ENCODE data around the gene KLF13.
A peak's percentile ranks its signal among the peaks of the same experiment; 100 is the strongest.

The KLF13 gene

DNA sequence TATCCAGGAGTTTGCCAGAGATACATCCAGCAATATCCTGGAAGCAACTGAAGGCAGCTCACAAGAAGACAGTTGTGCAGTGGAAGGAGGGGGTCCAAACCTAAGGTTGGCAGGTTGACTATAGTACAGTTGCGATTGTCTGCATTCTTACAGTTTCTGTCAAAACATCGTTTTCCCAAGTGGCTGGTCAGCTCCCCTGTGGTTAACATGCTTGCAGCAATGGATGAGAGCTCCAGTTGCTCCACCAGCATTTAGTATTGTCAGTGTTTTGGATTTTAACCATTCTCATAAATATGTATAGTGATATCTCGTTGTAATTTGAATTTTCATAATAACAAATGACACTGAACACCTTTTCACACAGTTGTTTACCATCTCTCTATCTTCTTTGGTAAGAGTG, 31.5 kb downstream of the KLF13 start:
- H3K9me3 ChIP-seq (ENCODE audit: control insufficient read depth, insufficient read depth, low read length), result no peaks in the 10 kb centered on the region
- TF ChIP-seq EZH2phosphoT487 (IDR thresholded peaks at IDR 0.05; ENCODE audit: borderline replicate concordance, low read length), result no peak
- TF ChIP-seq, protein P1, sequence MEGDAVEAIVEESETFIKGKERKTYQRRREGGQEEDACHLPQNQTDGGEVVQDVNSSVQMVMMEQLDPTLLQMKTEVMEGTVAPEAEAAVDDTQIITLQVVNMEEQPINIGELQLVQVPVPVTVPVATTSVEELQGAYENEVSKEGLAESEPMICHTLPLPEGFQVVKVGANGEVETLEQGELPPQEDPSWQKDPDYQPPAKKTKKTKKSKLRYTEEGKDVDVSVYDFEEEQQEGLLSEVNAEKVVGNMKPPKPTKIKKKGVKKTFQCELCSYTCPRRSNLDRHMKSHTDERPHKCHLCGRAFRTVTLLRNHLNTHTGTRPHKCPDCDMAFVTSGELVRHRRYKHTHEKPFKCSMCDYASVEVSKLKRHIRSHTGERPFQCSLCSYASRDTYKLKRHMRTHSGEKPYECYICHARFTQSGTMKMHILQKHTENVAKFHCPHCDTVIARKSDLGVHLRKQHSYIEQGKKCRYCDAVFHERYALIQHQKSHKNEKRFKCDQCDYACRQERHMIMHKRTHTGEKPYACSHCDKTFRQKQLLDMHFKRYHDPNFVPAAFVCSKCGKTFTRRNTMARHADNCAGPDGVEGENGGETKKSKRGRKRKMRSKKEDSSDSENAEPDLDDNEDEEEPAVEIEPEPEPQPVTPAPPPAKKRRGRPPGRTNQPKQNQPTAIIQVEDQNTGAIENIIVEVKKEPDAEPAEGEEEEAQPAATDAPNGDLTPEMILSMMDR (IDR thresholded peaks at IDR 0.05; ENCODE audit: low read depth, low read length, poor library complexity, severe bottlenecking), result no peak
- peak overlapping the region; percentile 68 for H3K4me3 ChIP-seq (ENCODE audit: low read length)
- H3K27me3 ChIP-seq (ENCODE audit: control insufficient read depth, low read length), result no peaks in the 10 kb centered on the region
- H3K9me2 ChIP-seq (replicated peaks; ENCODE audit: control insufficient read depth, low read length), result no peaks in the 10 kb centered on the region
- H3K79me2 ChIP-seq (ENCODE audit: control insufficient read depth, low read length), result peaks cover 95% of the 10 kb centered on the region
- peaks cover 58% of the 10 kb centered on the region for H3K36me3 ChIP-seq (ENCODE audit: control insufficient read depth, low read length)
- peak overlapping the region; percentile 99 for H3K27ac ChIP-seq (ENCODE audit: low read depth, low read length)
- H3K4me1 ChIP-seq (ENCODE audit: control insufficient read depth, low read length), result peaks cover 99% of the 10 kb centered on the region
- H3F3A ChIP-seq (ENCODE audit: control insufficient read depth, insufficient read depth), result peaks cover 49% of the 10 kb centered on the region
- H4K20me1 ChIP-seq (ENCODE audit: control insufficient read depth, insufficient read depth, low read depth, low read length), result no peaks in the 10 kb centered on the region
- peak overlapping the region; percentile 97 for H3K4me2 ChIP-seq (ENCODE audit: low read length)

DNA sequence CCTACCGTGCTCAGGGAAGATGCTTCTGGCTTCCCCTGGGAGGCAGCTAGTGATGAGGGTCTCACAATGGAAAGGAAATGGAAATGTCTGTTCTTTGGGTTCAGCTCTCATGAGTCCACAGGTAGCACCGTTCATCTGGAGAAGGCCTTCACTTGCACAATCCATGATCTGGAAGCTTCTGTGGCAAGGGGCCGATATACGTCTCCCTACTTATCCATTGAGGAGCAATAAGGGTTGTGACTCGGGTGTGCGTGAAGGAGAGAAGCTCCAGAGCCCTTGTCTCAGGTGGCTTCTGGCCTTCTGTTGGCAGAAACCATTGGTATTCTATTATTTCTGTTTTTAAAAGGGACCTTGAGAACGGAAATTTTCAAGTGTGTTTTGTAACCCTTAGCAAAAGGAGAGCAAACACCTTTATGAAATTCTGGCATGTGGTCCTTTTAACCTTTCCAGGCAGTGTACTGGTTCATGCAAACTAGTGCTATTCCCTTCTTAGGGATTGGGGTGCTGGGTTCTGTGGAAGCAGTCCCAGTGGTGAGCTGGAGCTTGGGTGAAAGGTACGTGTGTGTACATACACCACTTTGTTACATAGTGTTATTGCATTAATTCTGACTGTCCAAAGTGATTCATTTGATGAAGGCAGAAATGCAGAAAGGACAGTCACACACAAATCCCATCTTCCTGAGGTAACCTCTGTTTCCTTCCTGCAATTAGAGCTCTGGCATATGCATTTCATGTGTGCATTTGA, 32.5 kb downstream of the KLF13 start:
- TF ChIP-seq, protein P1 (IDR thresholded peaks at IDR 0.05; ENCODE audit: low read depth, low read length, poor library complexity, severe bottlenecking), result no peak
- no peak for TF ChIP-seq EZH2phosphoT487 (IDR thresholded peaks at IDR 0.05; ENCODE audit: borderline replicate concordance, low read length)
- H3K9me3 ChIP-seq (ENCODE audit: control insufficient read depth, insufficient read depth, low read length), result no peaks in the 10 kb centered on the region
- H3K4me1 ChIP-seq (ENCODE audit: control insufficient read depth, low read length), result peaks cover 99% of the 10 kb centered on the region
- peaks cover 95% of the 10 kb centered on the region for H3K79me2 ChIP-seq (ENCODE audit: control insufficient read depth, low read length)
- peak overlapping the region; percentile 97 for H3K4me2 ChIP-seq (ENCODE audit: low read length)
- H3K36me3 ChIP-seq (ENCODE audit: control insufficient read depth, low read length), result peaks cover 56% of the 10 kb centered on the region
- peak overlapping the region; percentile 71 for H3K4me3 ChIP-seq (ENCODE audit: low read length)
- H3K9me2 ChIP-seq (replicated peaks; ENCODE audit: control insufficient read depth, low read length), result no peaks in the 10 kb centered on the region
- H3K27ac ChIP-seq (ENCODE audit: low read depth, low read length), result peak overlapping the region; percentile 99
- peaks cover 52% of the 10 kb centered on the region for H3F3A ChIP-seq (ENCODE audit: control insufficient read depth, insufficient read depth)
- no peaks in the 10 kb centered on the region for H4K20me1 ChIP-seq (ENCODE audit: control insufficient read depth, insufficient read depth, low read depth, low read length)
- H3K27me3 ChIP-seq (ENCODE audit: control insufficient read depth, low read length), result no peaks in the 10 kb centered on the region

DNA sequence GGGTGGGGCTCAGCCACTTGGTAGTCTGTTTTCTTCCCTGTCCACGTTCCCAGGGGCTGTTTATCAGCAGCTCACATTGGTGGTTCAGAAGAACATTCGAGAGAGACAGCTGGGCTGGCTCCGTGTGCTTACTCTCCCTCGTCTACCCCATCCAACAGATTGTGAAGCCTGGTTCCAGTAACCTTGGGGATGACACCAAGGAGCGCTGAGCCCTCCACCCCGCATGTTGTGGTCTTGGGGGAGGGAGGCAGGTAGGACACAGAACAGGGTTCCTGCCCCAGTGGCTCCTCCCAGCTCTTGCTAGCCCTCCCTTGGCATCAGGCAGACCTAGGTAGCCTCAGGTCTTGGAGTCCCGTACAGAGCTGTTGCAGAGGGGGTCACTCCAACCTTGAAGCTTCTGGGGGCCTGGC, 33.1 kb downstream of the KLF13 start:
- Histone ChIP-seq H3K9me2 (replicated peaks; ENCODE audit: control insufficient read depth, low read length) (no peaks in the 10 kb centered on the region), H3K9me3 (ENCODE audit: control insufficient read depth, insufficient read depth, low read length) (no peaks in the 10 kb centered on the region), H3K27me3 (ENCODE audit: control insufficient read depth, low read length) (no peaks in the 10 kb centered on the region), H3K27ac (ENCODE audit: low read depth, low read length) (peak overlapping the region; percentile 99), H3K4me1 (ENCODE audit: control insufficient read depth, low read length) (peaks cover 99% of the 10 kb centered on the region), H3K79me2 (ENCODE audit: control insufficient read depth, low read length) (peaks cover 95% of the 10 kb centered on the region), H3K4me2 (ENCODE audit: low read length) (peak overlapping the region; percentile 97), H3F3A (ENCODE audit: control insufficient read depth, insufficient read depth) (peaks cover 54% of the 10 kb centered on the region), H4K20me1 (ENCODE audit: control insufficient read depth, insufficient read depth, low read depth, low read length) (no peaks in the 10 kb centered on the region), H3K36me3 (ENCODE audit: control insufficient read depth, low read length) (peaks cover 55% of the 10 kb centered on the region), H3K4me3 (ENCODE audit: low read length) (peak overlapping the region; percentile 71)
- TF ChIP-seq EZH2phosphoT487 (IDR thresholded peaks at IDR 0.05; ENCODE audit: borderline replicate concordance, low read length), result no peak

DNA sequence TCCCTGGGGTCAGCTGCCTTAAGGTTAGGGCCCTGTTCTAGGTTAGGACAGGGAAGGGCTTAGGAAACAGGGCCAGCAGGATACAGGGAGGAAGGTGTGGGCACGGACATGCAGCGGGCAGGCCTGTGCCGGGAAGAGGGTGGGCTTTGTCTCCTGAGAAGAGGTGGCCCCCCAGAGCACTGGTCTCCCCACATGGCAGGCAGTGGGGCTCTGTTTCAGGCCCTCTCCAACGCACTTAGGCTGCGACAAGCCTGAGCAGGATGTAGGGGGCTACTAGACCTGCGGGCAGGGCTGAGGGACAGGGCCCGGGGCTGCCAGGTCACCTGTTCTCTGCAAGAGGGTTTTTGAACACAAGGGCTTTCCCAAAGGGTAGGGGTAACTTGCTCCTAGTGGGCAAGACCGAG, 33.5 kb downstream of the KLF13 start:
- Histone ChIP-seq H3K36me3 (ENCODE audit: control insufficient read depth, low read length) (peaks cover 56% of the 10 kb centered on the region), H3K4me1 (ENCODE audit: control insufficient read depth, low read length) (peaks cover 99% of the 10 kb centered on the region), H3F3A (ENCODE audit: control insufficient read depth, insufficient read depth) (peaks cover 53% of the 10 kb centered on the region), H3K4me2 (ENCODE audit: low read length) (peak overlapping the region; percentile 97), H3K9me3 (ENCODE audit: control insufficient read depth, insufficient read depth, low read length) (no peaks in the 10 kb centered on the region), H3K27ac (ENCODE audit: low read depth, low read length) (peak overlapping the region; percentile 99), H3K79me2 (ENCODE audit: control insufficient read depth, low read length) (peaks cover 95% of the 10 kb centered on the region), H3K27me3 (ENCODE audit: control insufficient read depth, low read length) (no peaks in the 10 kb centered on the region), H3K9me2 (replicated peaks; ENCODE audit: control insufficient read depth, low read length) (no peaks in the 10 kb centered on the region), H4K20me1 (ENCODE audit: control insufficient read depth, insufficient read depth, low read depth, low read length) (no peaks in the 10 kb centered on the region), H3K4me3 (ENCODE audit: low read length) (peak overlapping the region; percentile 71)
- no peak for TF ChIP-seq EZH2phosphoT487 (IDR thresholded peaks at IDR 0.05; ENCODE audit: borderline replicate concordance, low read length)
- TF ChIP-seq, protein P1 (IDR thresholded peaks at IDR 0.05; ENCODE audit: low read depth, low read length, poor library complexity, severe bottlenecking), result no peak
